Measurements from ENCODE around the gene PXK. TPM values are rescaled to one million over a fixed set of nuclear protein-coding genes. Genes with fewer than 3 reads are reported as not detected.

Gene PXK
- polyA plus RNA-seq, 1 donor (not counting 4 experiments of a cell fraction or from before 2014, with no cell fraction given): 12.2 TPM

DNA sequence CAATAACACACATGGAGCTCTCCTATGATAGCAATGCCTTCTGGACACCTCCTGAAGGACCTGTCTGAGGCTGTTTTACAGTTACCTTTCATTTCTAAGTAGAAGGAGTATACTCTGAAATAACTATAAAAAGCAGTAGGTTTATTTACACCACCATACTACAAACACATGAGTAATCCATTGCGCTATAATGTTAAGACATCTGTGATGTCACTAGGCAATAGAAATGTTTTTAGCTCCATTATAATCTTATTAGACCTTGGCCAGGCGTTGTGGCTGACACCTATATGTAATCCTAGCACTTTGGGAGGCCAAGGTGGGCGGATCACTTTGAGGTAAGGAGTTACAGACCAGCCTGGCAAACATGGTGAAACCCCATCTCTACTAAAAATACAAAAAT is 24.7 kb downstream of the PXK start:
- Histone ChIP-seq H3K27me3 (ENCODE audit: control insufficient read depth, extremely low read depth, insufficient read depth, low read length) (no peaks in the 10 kb centered on the region), H3K9ac (ENCODE audit: control insufficient read depth, extremely low read depth, insufficient read depth, low read length) (no peak overlapping the region), H4K20me1 (ENCODE audit: control insufficient read depth, extremely low read depth, insufficient read depth, low read length) (peaks cover 3% of the 10 kb centered on the region), H3K4me3 (ENCODE audit: control insufficient read depth in 2 of 3, extremely low read depth in 1 of 3, insufficient read depth in 2 of 3, low read depth in 1 of 3, low read length in 3 of 3) (no peak overlapping the region), H3K9me1 (ENCODE audit: control insufficient read depth, extremely low read depth, insufficient read depth, low read length) (peaks cover 2% of the 10 kb centered on the region), H3K4me2 (ENCODE audit: control insufficient read depth, extremely low read depth, insufficient read depth, low read depth, low read length) (no peak overlapping the region), H3K36me3 (ENCODE audit: control insufficient read depth in 2 of 2, extremely low read depth in 1 of 2, insufficient read depth in 2 of 2, low read length in 2 of 2) (no peaks in the 10 kb centered on the region), H2AFZ (ENCODE audit: control insufficient read depth, low read length) (no peak overlapping the region), H3K79me2 (ENCODE audit: control insufficient read depth, insufficient read depth, low read length) (no peaks in the 10 kb centered on the region), H3K9me3 (ENCODE audit: control insufficient read depth, low read depth, low read length) (no peaks in the 10 kb centered on the region), H3K27ac (ENCODE audit: control insufficient read depth, insufficient read depth, low read length) (no peak overlapping the region), H3K4me1 (ENCODE audit: control insufficient read depth, extremely low read depth, insufficient read depth, low read length) (peaks cover 8% of the 10 kb centered on the region)
- DNase-seq (ENCODE audit: low read depth, low spot score) (no peak), FAIRE-seq (no peak)
- no peak for TF ChIP-seq EZH2 (IDR thresholded peaks at IDR 0.05; ENCODE audit: low read length)
- TF ChIP-seq, protein P1, sequence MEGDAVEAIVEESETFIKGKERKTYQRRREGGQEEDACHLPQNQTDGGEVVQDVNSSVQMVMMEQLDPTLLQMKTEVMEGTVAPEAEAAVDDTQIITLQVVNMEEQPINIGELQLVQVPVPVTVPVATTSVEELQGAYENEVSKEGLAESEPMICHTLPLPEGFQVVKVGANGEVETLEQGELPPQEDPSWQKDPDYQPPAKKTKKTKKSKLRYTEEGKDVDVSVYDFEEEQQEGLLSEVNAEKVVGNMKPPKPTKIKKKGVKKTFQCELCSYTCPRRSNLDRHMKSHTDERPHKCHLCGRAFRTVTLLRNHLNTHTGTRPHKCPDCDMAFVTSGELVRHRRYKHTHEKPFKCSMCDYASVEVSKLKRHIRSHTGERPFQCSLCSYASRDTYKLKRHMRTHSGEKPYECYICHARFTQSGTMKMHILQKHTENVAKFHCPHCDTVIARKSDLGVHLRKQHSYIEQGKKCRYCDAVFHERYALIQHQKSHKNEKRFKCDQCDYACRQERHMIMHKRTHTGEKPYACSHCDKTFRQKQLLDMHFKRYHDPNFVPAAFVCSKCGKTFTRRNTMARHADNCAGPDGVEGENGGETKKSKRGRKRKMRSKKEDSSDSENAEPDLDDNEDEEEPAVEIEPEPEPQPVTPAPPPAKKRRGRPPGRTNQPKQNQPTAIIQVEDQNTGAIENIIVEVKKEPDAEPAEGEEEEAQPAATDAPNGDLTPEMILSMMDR (optimal IDR thresholded peaks at IDR 0.05 in 1 of 3, IDR thresholded peaks at IDR 0.05 in 1 of 3, conservative IDR thresholded peaks at IDR 0.05 in 1 of 3; ENCODE audit: extremely low read depth in 1 of 3, insufficient read depth in 2 of 3, low read length in 3 of 3): no peak
- dilution Hi-C loops (cut with MboI; ENCODE audit: extremely low pct_ligation_motif_present, low sequenced_read_pairs): no loop called here

DNA sequence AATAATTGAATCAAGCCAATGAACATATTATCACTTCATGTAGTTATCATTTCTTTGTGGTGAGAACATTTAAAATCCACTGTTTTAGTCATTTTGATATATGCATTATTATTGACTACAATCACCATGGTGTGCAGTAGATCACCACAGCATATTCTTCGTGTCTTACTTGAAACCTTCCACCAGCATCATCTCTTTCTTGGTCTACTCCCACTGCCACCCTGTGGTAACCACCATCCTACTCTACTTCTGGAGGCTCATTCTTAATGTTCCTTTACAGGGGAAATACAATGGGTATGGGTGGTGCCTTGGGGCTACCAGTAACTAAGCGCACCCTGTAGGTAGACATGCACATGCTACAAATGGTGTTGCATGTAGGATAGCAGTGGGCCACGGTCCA is 25.4 kb downstream of the PXK start:
- Histone ChIP-seq H3K4me2 (ENCODE audit: control insufficient read depth, extremely low read depth, insufficient read depth, low read depth, low read length) (no peak overlapping the region), H3K9me1 (ENCODE audit: control insufficient read depth, extremely low read depth, insufficient read depth, low read length) (peaks cover 2% of the 10 kb centered on the region), H3K79me2 (ENCODE audit: control insufficient read depth, insufficient read depth, low read length) (no peaks in the 10 kb centered on the region), H3K36me3 (ENCODE audit: control insufficient read depth in 2 of 2, extremely low read depth in 1 of 2, insufficient read depth in 2 of 2, low read length in 2 of 2) (no peaks in the 10 kb centered on the region), H2AFZ (ENCODE audit: control insufficient read depth, low read length) (no peak overlapping the region), H3K9ac (ENCODE audit: control insufficient read depth, extremely low read depth, insufficient read depth, low read length) (no peak overlapping the region), H3K9me3 (ENCODE audit: control insufficient read depth, low read depth, low read length) (no peaks in the 10 kb centered on the region), H3K27me3 (ENCODE audit: control insufficient read depth, extremely low read depth, insufficient read depth, low read length) (no peaks in the 10 kb centered on the region), H4K20me1 (ENCODE audit: control insufficient read depth, extremely low read depth, insufficient read depth, low read length) (peaks cover 3% of the 10 kb centered on the region), H3K27ac (ENCODE audit: control insufficient read depth, insufficient read depth, low read length) (no peak overlapping the region), H3K4me3 (ENCODE audit: control insufficient read depth in 2 of 3, extremely low read depth in 1 of 3, insufficient read depth in 2 of 3, low read depth in 1 of 3, low read length in 3 of 3) (no peak overlapping the region), H3K4me1 (ENCODE audit: control insufficient read depth, extremely low read depth, insufficient read depth, low read length) (peaks cover 8% of the 10 kb centered on the region)
- TF ChIP-seq, protein P1 (optimal IDR thresholded peaks at IDR 0.05 in 1 of 3, IDR thresholded peaks at IDR 0.05 in 1 of 3, conservative IDR thresholded peaks at IDR 0.05 in 1 of 3; ENCODE audit: extremely low read depth in 1 of 3, insufficient read depth in 2 of 3, low read length in 3 of 3): no peak
- no peak for TF ChIP-seq EZH2 (IDR thresholded peaks at IDR 0.05; ENCODE audit: low read length)
- no peak for DNase-seq (ENCODE audit: low read depth, low spot score)
- dilution Hi-C loops (cut with MboI; ENCODE audit: extremely low pct_ligation_motif_present, low sequenced_read_pairs): no loop called here
- no peak for FAIRE-seq

Measured in keratinocyte (primary cell).